Esophagus squamous epithelium (tissue), 5 donors: ENCODE results near the gene PRPS2. TPM values are rescaled to one million over a fixed set of nuclear protein-coding genes. Genes with fewer than 3 reads are reported as not detected.
A peak's percentile ranks its signal among the peaks of the same experiment; 100 is the strongest.

ENCODE experiments used
- DNase-seq: peaks from one replicate; lab custom pipeline; 2025; lab: John Stamatoyannopoulos, UW
- H3K27ac ChIP-seq, 4 donors: fragments of 200-600 bp; sonication (generic); one replicate each; pipeline ENCODE4 v1.5.1; 2016 to 2019; ENCODE audit warnings: mild to moderate bottlenecking in 1 of 4
- H3K27me3 ChIP-seq, 4 donors: fragments of 200-600 bp; sonication (generic); 1 replicate in 3 of 4; 2 replicates in 1 of 4; pipeline versions ENCODE4 v1.5.1 to v1.6.0; 2017 to 2021; ENCODE audit warnings: antibody characterized with exemption in 1 of 4
- H3K36me3 ChIP-seq, 3 donors: fragments of 200-600 bp; sonication (generic); one replicate each; pipeline ENCODE4 v1.5.1; 2016 to 2019
- H3K4me1 ChIP-seq, 3 donors: fragments of 200-600 bp; sonication (generic); one replicate each; pipeline ENCODE4 v1.5.1; 2017 to 2019
- H3K4me3 ChIP-seq, 4 donors: fragments of 200-600 bp; sonication (generic); 1 replicate in 3 of 4; 2 replicates in 1 of 4; pipeline ENCODE4 v1.5.1; 2016 to 2019; ENCODE audit warnings: mild to moderate bottlenecking in 2 of 4, moderate library complexity in 1 of 4
- H3K9me3 ChIP-seq, 3 donors: fragments of 200-600 bp; sonication (generic); one replicate each; pipeline ENCODE4 v1.5.1; 2016 to 2019
- CTCF ChIP-seq, 6 experiments: fragments of 450-650 bp in 4 of 6; fragments of 200-600 bp in 2 of 6; sonication (generic) in 2 of 6; IDR thresholded peaks; one replicate each; pipeline ENCODE4 v1.5.1; 2016 to 2019; ENCODE audit warnings: antibody characterized with exemption in 6 of 6, mild to moderate bottlenecking in 4 of 6, moderate library complexity in 4 of 6
- POLR2A ChIP-seq, 4 donors: fragments of 450-650 bp; IDR thresholded peaks; one replicate each; pipeline ENCODE4 v1.6.1; 2017; ENCODE audit warnings: antibody characterized with exemption in 4 of 4, mild to moderate bottlenecking in 4 of 4, moderate library complexity in 3 of 4
- WGBS, 2 donors: methylation state at CpG; one replicate each; pipeline ENCODE4 v1.1.5; 2018; 5-methylcytosine and 5-hydroxymethylcytosine counted together
- intact Hi-C: fragments of 100-400 bp; cut with DNase I; formaldehyde crosslinking; loops from one replicate; pipeline ENCODE4 v1.15.0; 2022
- total RNA-seq, 4 donors: library from RNA; depleted of rRNA; stranded (reverse); fragments of >200 nt; gene quantifications; one replicate each; pipeline ENCODE4 v1.1.0, GENCODE V29; 2016
- donor health status: DM: yes; HTN: yes; CAD: no.

Gene PRPS2
- total RNA-seq, result 10 to 100 TPM; 19.4 to 43.2 (median 25.3) TPM

GRCh38 chrX:12791257-12792228 lies at the start of gene PRPS2:
PRPS2 (plus strand) TSS chrX:12791412; CDS start chrX:12791498, 86 bp downstream.
- Histone ChIP-seq H3K4me1 (peaks cover 0 to 5% (median 0%) of the 10 kb centered on the region in 3 donors), H3K4me3 (peak within 1 kb of the TSS; percentile 61 to 82 (median 62)), H3K9me3 (no peaks in the 10 kb centered on the region), H3K36me3 (no peaks in the 10 kb centered on the region), H3K27me3 (no peaks in the 10 kb centered on the region), H3K27ac (peak within 1 kb of the TSS; percentile 51 to 78 (median 66))
- WGBS, 2 donors, result 46% methylated on average over 22 of the region's 113 CpGs; no CpG with 5 or more reads in 1 of the 2 donors
- intact Hi-C loops, result no loop called here
- TF ChIP-seq CTCF (IDR thresholded peaks at IDR 0.05) (no peak), POLR2A (IDR thresholded peaks at IDR 0.05) (peak in 1 of 4 donors; percentile 49)
- peak; percentile 4 for DNase-seq

DNA sequence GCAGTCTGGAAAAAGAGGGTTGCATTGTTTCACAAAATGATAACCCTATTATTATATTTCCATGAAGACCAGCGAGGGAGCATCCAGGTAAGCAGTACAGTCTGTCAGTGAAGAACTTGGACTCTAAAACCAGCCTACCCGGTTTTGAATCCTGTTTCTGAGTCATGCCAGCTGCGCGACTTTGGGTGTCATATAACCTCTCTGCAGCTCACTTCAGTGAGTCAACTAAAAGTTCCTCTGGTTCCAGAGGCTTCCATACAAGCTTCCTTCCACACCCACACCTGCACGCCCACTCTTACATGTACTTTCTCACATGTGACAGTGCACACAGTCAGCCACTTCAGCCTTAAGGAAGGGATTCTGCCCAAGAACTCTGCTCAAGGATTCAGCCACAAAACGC lies 49.8 kb upstream of the PRPS2 start:
- Histone ChIP-seq H3K4me1 (peaks cover 0 to 17% (median 0%) of the 10 kb centered on the region in 3 donors), H3K27me3 (no peaks in the 10 kb centered on the region), H3K27ac (peak overlapping the region in 1 of 4 donors; percentile 55), H3K4me3 (no peak overlapping the region), H3K36me3 (no peaks in the 10 kb centered on the region), H3K9me3 (no peaks in the 10 kb centered on the region)
- no peak for TF ChIP-seq POLR2A (IDR thresholded peaks at IDR 0.05)
- no peak for TF ChIP-seq CTCF (IDR thresholded peaks at IDR 0.05)
- intact Hi-C loops, result no loop called here
- WGBS, 2 donors, result 49 to 64% methylated on average over 5 of the region's 6 CpGs
- DNase-seq, result no peak

- intact Hi-C loops, result no loop called here
- no peaks in the 10 kb centered on the region for H3K4me1 ChIP-seq
- TF ChIP-seq POLR2A (IDR thresholded peaks at IDR 0.05), result no peak
- TF ChIP-seq CTCF (IDR thresholded peaks at IDR 0.05), result no peak
- peaks cover 0 to 5% (median 0%) of the 10 kb centered on the region in 3 donors for H3K9me3 ChIP-seq
- no peak overlapping the region for H3K27ac ChIP-seq
- no peak for DNase-seq
- H3K27me3 ChIP-seq, result no peaks in the 10 kb centered on the region
- WGBS, 2 donors, result 78 to 100% methylated on average over 1 of the region's 1 CpG
- H3K36me3 ChIP-seq, result no peaks in the 10 kb centered on the region
- no peak overlapping the region for H3K4me3 ChIP-seq
These were observed 43.8 kb upstream of the PRPS2 start for GRCh38 chrX:12747433-12747832.

- TF ChIP-seq POLR2A (IDR thresholded peaks at IDR 0.05), result no peak
- Histone ChIP-seq H3K27ac (no peak overlapping the region), H3K27me3 (no peaks in the 10 kb centered on the region), H3K9me3 (peaks cover 0 to 8% (median 0%) of the 10 kb centered on the region in 3 donors), H3K4me1 (no peaks in the 10 kb centered on the region), H3K4me3 (no peak overlapping the region), H3K36me3 (no peaks in the 10 kb centered on the region)
- no peak for DNase-seq
- intact Hi-C loops, result no loop called here
- 30 to 60% methylated on average over 1 of the region's 1 CpG for WGBS, 2 donors
These were observed 39.3 kb upstream of the PRPS2 start for GRCh38 chrX:12751887-12752286.

DNA sequence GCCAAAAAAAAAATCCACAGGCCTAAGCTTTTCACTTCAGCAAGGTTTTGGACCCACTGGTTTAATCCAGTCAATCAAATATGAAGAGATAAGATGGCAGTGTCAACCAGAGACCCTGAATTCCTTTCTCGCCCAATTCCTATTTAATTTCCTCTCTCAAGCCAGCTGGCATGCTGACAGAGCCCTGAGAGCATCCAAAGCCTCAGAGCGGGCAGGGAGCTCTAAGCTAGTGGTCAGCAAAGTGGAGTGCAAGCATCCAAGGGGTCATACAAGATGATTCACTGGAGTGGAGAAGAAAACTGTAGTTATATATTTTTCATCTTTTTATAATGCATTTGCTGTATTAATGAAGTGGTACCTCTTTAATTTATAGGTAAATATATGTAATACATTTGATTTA lies 37.8 kb upstream of the PRPS2 start:
- DNase-seq, result no peak
- 54 to 64% methylated on average over 2 of the region's 2 CpGs for WGBS, 2 donors

More for the DNA sequence above, 37.8 kb upstream of the PRPS2 start:
- peaks cover 0 to 8% (median 0%) of the 10 kb centered on the region in 3 donors for H3K9me3 ChIP-seq
- TF ChIP-seq POLR2A (IDR thresholded peaks at IDR 0.05) (no peak), CTCF (IDR thresholded peaks at IDR 0.05) (no peak)
- no peaks in the 10 kb centered on the region for H3K4me1 ChIP-seq
- intact Hi-C loops, result no loop called here
- H3K4me3 ChIP-seq, result no peak overlapping the region
- no peaks in the 10 kb centered on the region for H3K27me3 ChIP-seq
- no peaks in the 10 kb centered on the region for H3K36me3 ChIP-seq
- H3K27ac ChIP-seq, result no peak overlapping the region
